ENCODE data around the gene ALDH7A1.
"Not testable (repeated sequence)": the region's sequence is repeated elsewhere in the genome, so short reads cannot be mapped to it uniquely, and the experiment has no call there.

ALDH7A1 gene

DNA sequence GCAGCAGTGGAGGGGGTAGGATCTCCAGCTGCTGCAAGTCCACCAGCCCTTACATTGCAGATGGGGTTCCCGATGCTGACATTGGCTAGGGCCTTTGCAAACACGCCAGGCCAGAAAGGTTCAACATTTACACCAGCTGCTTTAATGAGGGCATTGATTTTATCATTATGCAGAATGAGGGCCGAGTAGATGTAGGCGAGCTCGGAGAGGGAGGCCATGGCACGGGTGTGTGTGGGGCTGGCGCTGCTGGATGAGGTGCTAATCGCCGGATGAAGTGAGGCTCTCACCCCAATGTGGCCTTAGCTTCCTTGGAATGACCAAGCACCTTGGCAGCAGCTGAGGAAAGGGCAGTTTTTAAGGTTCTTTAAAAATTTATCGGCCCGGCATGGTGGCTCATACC is 33.1 kb upstream of the ALDH7A1 start:
- DNase-seq: no peak

GRCh38 chr5:126624534-126624933 is 29.5 kb upstream of the ALDH7A1 start:
- Histone ChIP-seq H3K4me2 (ENCODE audit: low read depth, low read length) (no peak overlapping the region), H3K9ac (ENCODE audit: low read length) (no peak overlapping the region), H3K36me3 (replicated peaks; ENCODE audit: insufficient read depth, low read length) (peaks cover 20% of the 10 kb centered on the region), H3K27ac (ENCODE audit: low read length) (no peak overlapping the region), H3K27me3 (replicated peaks; ENCODE audit: insufficient read depth, low read length) (no peaks in the 10 kb centered on the region), H3K4me3 (ENCODE audit: low read length) (no peak overlapping the region), H3F3A (ENCODE audit: insufficient read depth, low read length) (0 out of 2 replicates have a peak, but pooled peaks cover 2% of the 10 kb centered on the region), H3K79me2 (ENCODE audit: low read length) (peaks cover 32% of the 10 kb centered on the region), H3K9me3 (replicated peaks; ENCODE audit: insufficient read depth, low read length) (no peaks in the 10 kb centered on the region), H3K4me1 (ENCODE audit: low read length) (no peaks in the 10 kb centered on the region), H2AFZ (ENCODE audit: low read length) (no peak overlapping the region), H3K9me2 (replicated peaks; ENCODE audit: insufficient read depth, low read length) (no peaks in the 10 kb centered on the region), H4K20me1 (ENCODE audit: insufficient read depth, low read length) (no peaks in the 10 kb centered on the region)
- DNase-seq: no peak
- TF ChIP-seq, protein P1, sequence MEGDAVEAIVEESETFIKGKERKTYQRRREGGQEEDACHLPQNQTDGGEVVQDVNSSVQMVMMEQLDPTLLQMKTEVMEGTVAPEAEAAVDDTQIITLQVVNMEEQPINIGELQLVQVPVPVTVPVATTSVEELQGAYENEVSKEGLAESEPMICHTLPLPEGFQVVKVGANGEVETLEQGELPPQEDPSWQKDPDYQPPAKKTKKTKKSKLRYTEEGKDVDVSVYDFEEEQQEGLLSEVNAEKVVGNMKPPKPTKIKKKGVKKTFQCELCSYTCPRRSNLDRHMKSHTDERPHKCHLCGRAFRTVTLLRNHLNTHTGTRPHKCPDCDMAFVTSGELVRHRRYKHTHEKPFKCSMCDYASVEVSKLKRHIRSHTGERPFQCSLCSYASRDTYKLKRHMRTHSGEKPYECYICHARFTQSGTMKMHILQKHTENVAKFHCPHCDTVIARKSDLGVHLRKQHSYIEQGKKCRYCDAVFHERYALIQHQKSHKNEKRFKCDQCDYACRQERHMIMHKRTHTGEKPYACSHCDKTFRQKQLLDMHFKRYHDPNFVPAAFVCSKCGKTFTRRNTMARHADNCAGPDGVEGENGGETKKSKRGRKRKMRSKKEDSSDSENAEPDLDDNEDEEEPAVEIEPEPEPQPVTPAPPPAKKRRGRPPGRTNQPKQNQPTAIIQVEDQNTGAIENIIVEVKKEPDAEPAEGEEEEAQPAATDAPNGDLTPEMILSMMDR (IDR thresholded peaks at IDR 0.05; ENCODE audit: low read length): no peak
- TF ChIP-seq EZH2 (optimal IDR thresholded peaks at IDR 0.05; ENCODE audit: low read depth, low read length) (no peak), EZH2phosphoT487 (IDR thresholded peaks at IDR 0.05; ENCODE audit: low read length) (no peak)

More for the DNA sequence above, 33.1 kb upstream of the ALDH7A1 start:
- no peak overlapping the region for H3K4me3 ChIP-seq (ENCODE audit: low read length)
- no peak overlapping the region for H3K4me2 ChIP-seq (ENCODE audit: low read depth, low read length)
- 0 out of 2 replicates have a peak, but pooled peaks cover 2% of the 10 kb centered on the region for H3F3A ChIP-seq (ENCODE audit: insufficient read depth, low read length)
- no peak overlapping the region for H3K27ac ChIP-seq (ENCODE audit: low read length)
- H3K9me3 ChIP-seq (replicated peaks; ENCODE audit: insufficient read depth, low read length): no peaks in the 10 kb centered on the region
- H3K27me3 ChIP-seq (replicated peaks; ENCODE audit: insufficient read depth, low read length): no peaks in the 10 kb centered on the region
- no peak overlapping the region for H3K9ac ChIP-seq (ENCODE audit: low read length)
- H3K36me3 ChIP-seq (replicated peaks; ENCODE audit: insufficient read depth, low read length): peaks cover 14% of the 10 kb centered on the region
- no peak overlapping the region for H2AFZ ChIP-seq (ENCODE audit: low read length)
- no peaks in the 10 kb centered on the region for H4K20me1 ChIP-seq (ENCODE audit: insufficient read depth, low read length)
- TF ChIP-seq EZH2phosphoT487 (IDR thresholded peaks at IDR 0.05; ENCODE audit: low read length) (no peak), EZH2 (optimal IDR thresholded peaks at IDR 0.05; ENCODE audit: low read depth, low read length) (no peak)
- TF ChIP-seq, protein P1 (IDR thresholded peaks at IDR 0.05; ENCODE audit: low read length): no peak
- H3K79me2 ChIP-seq (ENCODE audit: low read length): peaks cover 3% of the 10 kb centered on the region; the same call in 1 of the 2 replicates
- H3K4me1 ChIP-seq (ENCODE audit: low read length): no peaks in the 10 kb centered on the region
- no peaks in the 10 kb centered on the region for H3K9me2 ChIP-seq (replicated peaks; ENCODE audit: insufficient read depth, low read length)

GRCh38 chr5:126619781-126620180 is 24.8 kb upstream of the ALDH7A1 start:
- Histone ChIP-seq H3K4me1 (ENCODE audit: low read length) (peaks cover 15% of the 10 kb centered on the region), H3K27ac (ENCODE audit: low read length) (no peak overlapping the region), H3K9me3 (replicated peaks; ENCODE audit: insufficient read depth, low read length) (no peaks in the 10 kb centered on the region), H4K20me1 (ENCODE audit: insufficient read depth, low read length) (no peaks in the 10 kb centered on the region), H3F3A (ENCODE audit: insufficient read depth, low read length) (peaks cover 18% of the 10 kb centered on the region), H3K27me3 (replicated peaks; ENCODE audit: insufficient read depth, low read length) (no peaks in the 10 kb centered on the region), H3K4me3 (ENCODE audit: low read length) (no peak overlapping the region), H3K36me3 (replicated peaks; ENCODE audit: insufficient read depth, low read length) (peaks cover 17% of the 10 kb centered on the region), H3K9me2 (replicated peaks; ENCODE audit: insufficient read depth, low read length) (no peaks in the 10 kb centered on the region), H2AFZ (ENCODE audit: low read length) (no peak overlapping the region), H3K79me2 (ENCODE audit: low read length) (peaks cover 66% of the 10 kb centered on the region), H3K4me2 (ENCODE audit: low read depth, low read length) (no peak overlapping the region), H3K9ac (ENCODE audit: low read length) (no peak overlapping the region)
- DNase-seq: no peak
- TF ChIP-seq, protein P1 (IDR thresholded peaks at IDR 0.05; ENCODE audit: low read length): no peak
- TF ChIP-seq EZH2phosphoT487 (IDR thresholded peaks at IDR 0.05; ENCODE audit: low read length): no peak
- no peak for TF ChIP-seq EZH2 (optimal IDR thresholded peaks at IDR 0.05; ENCODE audit: low read depth, low read length)

DNA sequence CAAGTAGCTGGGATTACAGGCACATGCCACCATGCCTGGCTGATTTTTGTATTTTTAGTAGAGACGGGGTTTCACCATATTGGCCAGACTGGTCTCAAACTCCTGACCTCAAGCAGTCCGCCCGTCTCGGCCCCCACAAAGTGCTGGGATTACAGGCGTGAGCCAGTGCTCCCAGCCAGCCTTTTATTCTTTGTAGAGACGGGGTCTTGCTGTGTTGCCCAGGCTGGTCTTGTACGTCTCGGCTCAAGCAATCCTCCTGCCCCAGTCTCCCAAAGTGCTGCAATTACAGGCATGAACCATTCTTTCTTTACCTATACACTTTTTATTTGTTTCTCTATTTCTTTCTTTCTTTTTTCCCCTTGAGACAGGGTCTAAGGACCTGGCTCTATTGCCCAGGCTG is 22.6 kb upstream of the ALDH7A1 start:
- H3K9me3 ChIP-seq (replicated peaks; ENCODE audit: insufficient read depth, low read length): not testable (repeated sequence)

More for the DNA sequence above, 22.6 kb upstream of the ALDH7A1 start:
- H3K9me2 ChIP-seq (replicated peaks; ENCODE audit: insufficient read depth, low read length); H3K4me2 ChIP-seq (ENCODE audit: low read depth, low read length); H4K20me1 ChIP-seq (ENCODE audit: insufficient read depth, low read length); H2AFZ ChIP-seq (ENCODE audit: low read length); H3K4me3 ChIP-seq (ENCODE audit: low read length); H3K27ac ChIP-seq (ENCODE audit: low read length); H3K27me3 ChIP-seq (replicated peaks; ENCODE audit: insufficient read depth, low read length); H3K9ac ChIP-seq (ENCODE audit: low read length); H3K36me3 ChIP-seq (replicated peaks; ENCODE audit: insufficient read depth, low read length); DNase-seq: not testable (repeated sequence)
- Histone ChIP-seq H3K4me1 (ENCODE audit: low read length) (peaks cover 35% of the 10 kb centered on the region), H3K79me2 (ENCODE audit: low read length) (peaks cover 80% of the 10 kb centered on the region), H3F3A (ENCODE audit: insufficient read depth, low read length) (peaks cover 32% of the 10 kb centered on the region)
